ENCODE measurements around the gene PTPN12. TPM values are rescaled to one million over a fixed set of nuclear protein-coding genes. Genes with fewer than 3 reads are reported as not detected.

Gene PTPN12
- total RNA-seq, 1 experiment from 2014 or later, result 82.1 TPM

- H3K27ac ChIP-seq (ENCODE audit: low read length), result no peak overlapping the region
- CTCF ChIA-PET, result no interaction called here
- no TSS peak for BruUV-seq (replicated peaks)
- DNase-seq (ENCODE audit: low read depth, low spot score), result no peak
- no peaks in the 10 kb centered on the region for H3K4me1 ChIP-seq (ENCODE audit: control insufficient read depth, insufficient read depth, low read length)
- H3K9me3 ChIP-seq (ENCODE audit: control insufficient read depth, insufficient read depth, low read depth, low read length), result no peaks in the 10 kb centered on the region
- no peak for TF ChIP-seq POLR2AphosphoS5 (IDR thresholded peaks at IDR 0.05; ENCODE audit: low read depth, low read length)
- TF ChIP-seq REST (IDR thresholded peaks at IDR 0.05; ENCODE audit: insufficient read depth in 1 of 2, low read depth in 2 of 2, low read length in 1 of 2), result no peak
- no peak for TF ChIP-seq SIN3A (IDR thresholded peaks at IDR 0.05; ENCODE audit: borderline replicate concordance, insufficient read depth, low read depth, low read length)
- TF ChIP-seq TCF7L2 (IDR thresholded peaks at IDR 0.05; ENCODE audit: low read depth, low read length), result no peak
- no peak for TF ChIP-seq CTCF (IDR thresholded peaks at IDR 0.05)
- no peak for ATAC-seq
- POLR2A ChIA-PET, result no interaction called here
- intact Hi-C loops (cut with micrococcal nuclease; ENCODE audit: unreplicated experiment) (no loop called here), in situ Hi-C loops (cut with HindIII; ENCODE audit: low pct_unique_long_range_greater_than_20kb, low sequenced_read_pairs) (no loop called here)
- no peak overlapping the region for H3K4me3 ChIP-seq (ENCODE audit: low read depth in 2 of 2, low read length in 2 of 2)
- H3K36me3 ChIP-seq (ENCODE audit: control insufficient read depth, insufficient read depth, low read length), result no peaks in the 10 kb centered on the region
- H3K27me3 ChIP-seq (ENCODE audit: control insufficient read depth, insufficient read depth, low read length), result no peaks in the 10 kb centered on the region
Measured at GRCh38 chr7:77667459-77668086, 130.5 kb downstream of the PTPN12 start.

GRCh38 chr7:77674878-77675277, 137.8 kb downstream of the PTPN12 start:
- TF ChIP-seq TCF7L2 (IDR thresholded peaks at IDR 0.05; ENCODE audit: low read depth, low read length) (no peak), SIN3A (IDR thresholded peaks at IDR 0.05; ENCODE audit: borderline replicate concordance, insufficient read depth, low read depth, low read length) (no peak), CTCF (IDR thresholded peaks at IDR 0.05) (no peak), POLR2AphosphoS5 (IDR thresholded peaks at IDR 0.05; ENCODE audit: low read depth, low read length) (no peak)
- in situ Hi-C loops (cut with HindIII; ENCODE audit: low pct_unique_long_range_greater_than_20kb, low sequenced_read_pairs) (no loop called here), intact Hi-C loops (cut with micrococcal nuclease; ENCODE audit: unreplicated experiment) (no loop called here)
- Histone ChIP-seq H3K36me3 (ENCODE audit: control insufficient read depth, insufficient read depth, low read length) (no peaks in the 10 kb centered on the region), H3K4me3 (ENCODE audit: low read depth in 2 of 2, low read length in 2 of 2) (no peak overlapping the region), H3K27me3 (ENCODE audit: control insufficient read depth, insufficient read depth, low read length) (no peaks in the 10 kb centered on the region), H3K9me3 (ENCODE audit: control insufficient read depth, insufficient read depth, low read depth, low read length) (no peaks in the 10 kb centered on the region), H3K4me1 (ENCODE audit: control insufficient read depth, insufficient read depth, low read length) (no peaks in the 10 kb centered on the region), H3K27ac (ENCODE audit: low read length) (no peak overlapping the region)
- ATAC-seq, result peak; percentile 71; the same call in 1 of the 2 replicates
- CTCF ChIA-PET, result interaction anchor here (0.6 kb wide), 1 partner anchor 16 kb away, joined by 3 read pairs; no protein-coding TSS in a partner anchor
- no TSS peak for BruUV-seq (replicated peaks)
- DNase-seq (ENCODE audit: low read depth, low spot score), result no peak
- POLR2A ChIA-PET, result interaction anchor here (0.6 kb wide), 1 partner anchor 40 kb away, joined by 16 read pairs; no protein-coding TSS in a partner anchor

Measured in Panc1 (cell line).